T-helper 9 cell (primary cell): ENCODE measurements around the gene ZNF236.

Experiments used
- DNase-seq: peaks from one replicate; pipeline ENCODE4 v3.0.0-alpha.2; 2020

The ZNF236 gene

DNA sequence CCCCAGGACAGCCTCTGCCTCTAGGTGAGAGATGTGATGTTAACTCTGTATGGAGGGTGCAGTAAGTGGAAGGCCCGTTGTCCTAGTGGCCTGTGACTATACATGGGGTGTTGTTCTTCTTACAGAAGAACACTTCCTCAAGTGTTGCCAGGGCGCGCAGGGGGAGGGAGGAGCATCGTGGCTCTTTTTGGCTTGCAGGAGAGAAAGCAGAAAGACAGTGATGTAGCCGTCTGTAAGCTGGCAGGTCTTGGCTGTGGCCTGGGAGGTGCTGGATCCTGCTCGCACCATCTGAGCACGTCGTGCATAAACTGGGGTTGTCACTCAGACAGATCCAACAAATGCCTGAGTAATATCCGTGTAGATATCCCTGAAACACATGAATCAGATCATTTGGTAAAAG is 44.3 kb downstream of the ZNF236 start:
- DNase-seq, result no peak

GRCh38 chr18:76873311-76873710 is 51.0 kb downstream of the ZNF236 start:
- no peak for DNase-seq

DNA sequence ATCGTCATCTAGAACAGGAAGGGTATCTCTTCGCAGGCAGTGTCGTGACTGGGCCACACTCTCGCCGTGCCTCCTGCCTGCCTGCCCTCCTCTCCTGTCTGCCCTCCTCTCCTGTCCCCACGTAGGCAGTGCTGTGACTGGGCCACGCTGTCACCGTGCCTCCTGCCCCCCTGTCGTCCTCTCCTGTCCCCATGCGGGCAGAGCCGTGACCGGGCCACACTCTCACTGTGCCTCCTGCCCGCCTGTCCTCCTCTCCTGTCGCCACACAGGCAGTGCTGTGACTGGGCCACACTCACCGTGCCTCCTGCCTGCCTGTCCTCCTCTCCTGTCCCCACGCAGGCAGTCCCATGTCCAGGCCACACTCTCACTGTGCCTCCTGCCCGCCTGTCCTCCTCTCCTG is 51.4 kb downstream of the ZNF236 start:
- DNase-seq, result no peak

GRCh38 chr18:76874642-76875389 is 52.5 kb downstream of the ZNF236 start:
- DNase-seq, result no peak

DNA sequence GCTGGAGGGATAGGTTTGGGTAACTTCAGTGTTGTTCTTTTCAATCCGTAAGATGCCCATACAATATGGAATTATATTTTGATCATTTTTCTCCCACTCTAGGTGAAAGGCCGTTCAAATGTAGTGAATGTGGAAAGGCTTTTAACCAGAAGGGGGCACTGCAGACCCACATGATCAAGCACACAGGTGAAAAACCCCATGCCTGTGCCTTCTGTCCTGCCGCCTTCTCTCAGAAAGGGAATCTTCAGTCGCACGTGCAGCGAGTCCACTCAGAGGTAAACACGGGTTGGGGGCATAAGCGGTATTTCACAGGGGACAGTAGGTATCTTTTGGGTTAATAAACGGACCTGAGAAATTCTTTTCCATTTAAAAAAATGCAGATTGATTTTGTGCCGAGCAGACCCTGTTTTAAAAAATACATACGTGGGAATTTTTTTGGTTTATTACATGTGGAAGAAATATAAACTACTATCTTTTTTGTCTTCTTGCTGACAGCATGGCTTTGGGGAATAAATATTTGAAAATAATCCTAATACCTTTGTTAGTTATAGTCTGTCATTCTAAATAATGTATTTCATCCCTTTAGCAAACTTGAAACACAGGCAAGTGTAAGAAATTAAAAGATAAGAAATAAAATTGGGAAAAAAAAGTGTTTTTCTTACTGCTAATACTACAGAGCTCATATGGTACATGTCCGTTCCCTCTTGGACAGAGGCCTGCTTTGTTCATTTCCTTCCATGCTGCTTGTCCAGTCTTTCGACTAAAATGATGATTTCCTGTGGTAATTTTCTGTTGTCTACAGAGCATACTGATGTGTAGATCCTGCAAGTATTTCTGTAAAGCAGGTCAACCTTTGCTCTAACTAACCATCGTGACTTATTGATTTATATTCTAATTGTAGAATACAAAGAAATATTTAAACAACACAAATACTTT is 53.3 kb downstream of the ZNF236 start:
- DNase-seq, result no peak

DNA sequence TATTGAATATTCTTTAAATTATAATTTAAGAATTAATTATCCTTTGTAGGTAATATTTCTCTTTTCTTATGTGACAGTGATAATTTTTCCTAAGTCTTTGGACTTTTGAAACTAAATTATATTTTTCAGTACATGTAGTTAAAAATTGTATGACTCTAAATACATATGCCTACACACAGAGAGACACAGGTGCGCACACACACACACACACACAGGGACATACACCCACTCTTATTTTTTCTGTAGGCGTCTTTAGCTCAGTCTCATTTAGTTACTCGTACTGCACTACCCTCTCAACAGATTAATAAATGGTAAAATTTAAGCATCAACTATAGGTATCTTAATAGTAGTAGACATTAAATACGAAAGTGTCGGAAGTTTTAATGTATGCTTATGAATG is 56.1 kb downstream of the ZNF236 start:
- no peak for DNase-seq

DNA sequence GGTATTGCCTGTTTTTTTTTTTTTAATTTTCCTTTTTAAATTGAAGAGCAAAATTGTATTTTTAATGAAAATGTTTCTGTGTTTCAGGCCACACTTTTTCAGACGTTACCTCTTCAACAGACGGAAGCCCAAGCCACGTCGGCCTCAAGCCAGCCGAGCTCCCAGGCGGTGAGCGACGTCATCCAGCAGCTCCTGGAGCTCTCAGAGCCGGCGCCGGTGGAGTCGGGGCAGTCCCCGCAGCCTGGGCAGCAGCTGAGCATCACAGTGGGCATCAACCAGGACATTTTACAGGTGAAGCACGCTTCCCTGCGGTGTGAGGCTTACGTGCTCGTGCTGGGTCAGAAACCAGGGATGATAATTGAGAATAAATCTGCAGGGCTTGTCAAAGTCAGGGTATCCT is 57.7 kb downstream of the ZNF236 start:
- DNase-seq, result no peak

- DNase-seq, result no peak
These were observed 59.4 kb downstream of the ZNF236 start for GRCh38 chr18:76881744-76882143.

DNA sequence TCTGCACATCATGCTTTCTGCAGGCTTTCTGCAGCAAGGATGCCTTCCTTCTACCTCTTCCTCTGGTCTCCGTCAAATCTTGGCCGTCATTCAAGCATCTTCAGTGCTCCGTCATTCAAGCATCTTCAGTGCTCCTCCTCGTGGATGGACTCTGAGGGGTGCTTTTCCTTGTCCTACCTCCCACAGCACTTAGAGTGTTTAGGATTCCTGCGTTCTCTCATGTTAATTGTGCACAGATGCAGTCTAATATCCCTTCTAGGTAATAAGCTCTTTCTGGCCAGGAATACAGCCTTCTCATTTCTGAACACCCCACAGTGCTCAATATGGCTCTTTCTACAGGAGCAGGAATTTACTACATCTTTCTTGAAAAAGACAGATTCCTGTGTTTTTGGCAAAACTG is 59.8 kb downstream of the ZNF236 start:
- no peak for DNase-seq

GRCh38 chr18:76885001-76885400 is 62.6 kb downstream of the ZNF236 start:
- DNase-seq, result no peak

- DNase-seq, result no peak
These were observed 63.8 kb downstream of the ZNF236 start for GRCh38 chr18:76886112-76886511.

- DNase-seq, result no peak
These were observed 66.8 kb downstream of the ZNF236 start for GRCh38 chr18:76889091-76889699.

GRCh38 chr18:76892832-76893231 is 70.5 kb downstream of the ZNF236 start:
- DNase-seq, result no peak

DNA sequence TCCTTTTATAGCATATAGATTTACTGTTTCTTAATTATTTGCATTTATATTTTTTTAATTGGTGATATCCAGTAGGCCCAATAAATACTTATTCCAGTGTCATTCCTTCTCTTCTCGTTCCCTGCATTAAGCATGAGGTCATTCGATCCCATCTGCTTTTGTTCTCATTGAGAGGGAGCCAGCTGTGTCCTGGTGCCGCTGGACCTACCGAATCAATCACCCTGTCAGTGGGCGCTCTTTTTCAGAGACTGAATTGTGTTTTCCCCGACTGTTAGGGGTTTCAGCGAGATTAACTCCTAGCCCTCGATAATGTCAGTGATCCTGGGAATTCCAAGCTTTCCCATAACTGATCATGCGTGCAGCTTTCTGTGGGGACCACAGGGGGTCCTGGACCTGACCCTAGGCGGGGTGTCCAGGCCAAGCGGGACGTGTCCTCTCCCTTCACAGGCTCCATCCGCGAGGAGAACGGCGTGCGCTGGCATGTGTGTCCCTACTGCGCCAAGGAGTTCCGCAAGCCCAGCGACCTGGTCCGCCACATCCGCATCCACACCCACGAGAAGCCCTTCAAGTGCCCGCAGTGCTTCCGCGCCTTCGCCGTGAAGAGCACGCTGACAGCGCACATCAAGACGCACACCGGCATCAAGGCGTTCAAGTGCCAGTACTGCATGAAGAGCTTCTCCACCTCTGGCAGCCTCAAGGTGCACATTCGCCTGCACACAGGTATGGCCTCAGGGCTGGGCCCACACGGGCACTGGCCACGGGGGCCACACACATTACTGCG is 72.4 kb downstream of the ZNF236 start:
- DNase-seq, result no peak

GRCh38 chr18:76895498-76895897 is 73.1 kb downstream of the ZNF236 start:
- DNase-seq, result no peak

DNA sequence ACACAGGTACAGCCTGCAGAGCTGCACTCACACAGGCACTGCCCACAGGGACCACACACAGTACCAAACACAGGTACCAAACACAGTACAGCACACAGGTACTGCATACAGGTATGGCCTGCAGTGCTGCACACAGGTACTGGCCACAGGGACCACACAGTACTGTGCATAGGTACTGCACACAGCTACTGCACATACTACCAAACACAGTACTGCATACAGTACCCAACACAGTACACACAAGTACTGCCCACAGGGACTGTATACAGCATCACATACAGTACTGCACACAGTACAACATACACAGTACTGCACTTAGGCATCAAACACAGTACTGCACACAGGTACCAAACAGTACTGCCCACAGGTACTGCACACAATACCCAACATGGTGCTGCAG is 74.3 kb downstream of the ZNF236 start:
- DNase-seq, result no peak

DNA sequence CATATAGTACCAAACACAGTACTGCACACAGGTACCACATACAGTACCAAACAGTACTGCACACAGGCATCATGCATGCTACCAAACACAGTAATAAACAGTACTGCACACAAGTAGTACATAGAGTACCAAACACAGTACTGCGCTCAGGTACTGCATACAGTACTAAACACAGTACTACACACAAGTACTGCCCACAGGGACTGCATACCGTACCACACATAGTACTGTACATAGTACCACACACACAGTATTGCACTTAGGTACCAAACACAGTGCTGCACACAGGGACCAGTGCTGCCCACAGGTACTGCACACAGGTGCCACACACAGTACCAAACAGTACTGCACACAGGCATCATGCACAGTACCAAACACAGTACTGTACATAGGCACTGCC is 74.9 kb downstream of the ZNF236 start:
- DNase-seq, result no peak

DNA sequence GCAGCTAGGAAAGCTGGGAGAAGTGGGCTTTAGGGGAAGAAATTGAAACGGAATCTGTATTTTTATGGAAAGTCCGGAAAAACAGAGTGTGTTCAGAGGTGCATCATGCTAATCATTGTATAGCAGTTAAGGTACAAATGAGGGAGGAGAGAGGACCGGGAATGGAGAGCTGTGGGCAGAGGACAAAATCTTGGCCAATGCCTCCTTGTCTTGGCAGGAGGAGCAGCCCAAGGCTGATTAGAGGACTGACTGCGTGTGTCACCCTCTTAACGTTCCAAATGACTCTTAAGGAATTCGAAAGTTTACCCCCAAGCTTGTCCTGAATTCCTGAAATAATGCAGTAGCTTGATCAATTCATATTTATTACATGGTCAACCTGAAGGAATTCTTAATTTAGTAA is 81.0 kb downstream of the ZNF236 start:
- DNase-seq, result no peak

DNA sequence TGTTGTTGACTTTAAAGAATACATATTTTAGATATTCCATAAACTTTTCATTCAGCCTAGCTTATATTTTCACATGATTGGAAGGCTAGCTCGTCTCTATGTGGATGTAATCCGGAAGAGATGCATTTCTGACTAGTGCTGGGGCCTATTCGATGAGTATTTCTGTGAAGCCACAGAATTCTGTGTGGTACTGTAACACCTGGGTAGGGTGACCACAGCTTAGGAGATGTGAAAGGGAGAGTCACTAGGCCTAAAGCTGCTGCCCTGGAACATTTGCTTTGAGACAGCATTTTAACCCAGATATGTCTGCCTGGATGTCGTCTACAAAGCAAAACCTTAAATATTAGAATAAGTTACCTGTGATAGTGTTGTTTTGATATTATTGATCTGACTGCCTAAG is 83.5 kb downstream of the ZNF236 start:
- no peak for DNase-seq

GRCh38 chr18:76908277-76908676 is 85.9 kb downstream of the ZNF236 start:
- no peak for DNase-seq

- DNase-seq, result no peak
These were observed 87.1 kb downstream of the ZNF236 start for GRCh38 chr18:76909439-76909838.

GRCh38 chr18:76911440-76911839 is 89.1 kb downstream of the ZNF236 start:
- DNase-seq, result no peak

DNA sequence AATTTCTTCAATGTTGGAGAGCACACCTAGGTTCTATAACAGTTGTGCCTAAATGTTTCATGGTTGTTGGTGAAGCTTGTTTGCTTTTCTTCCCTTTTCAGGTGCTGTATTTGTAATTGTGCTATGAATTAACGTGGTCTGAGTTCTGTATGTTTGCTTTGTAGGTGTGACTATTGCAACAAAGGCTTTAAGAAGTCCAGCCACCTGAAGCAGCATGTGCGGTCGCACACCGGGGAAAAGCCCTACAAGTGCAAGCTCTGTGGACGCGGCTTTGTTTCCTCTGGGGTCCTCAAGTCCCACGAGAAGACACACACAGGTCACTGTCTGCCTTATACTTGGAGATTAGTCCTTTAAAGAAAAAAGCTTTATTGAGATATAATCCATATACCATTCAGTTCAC is 91.2 kb downstream of the ZNF236 start:
- DNase-seq, result no peak
